BLaER1 treated with 17β-estradiol and CSF1 and Interleukin-3, amounts not matched to agents 10 nM and 100 nM (cell line): ENCODE data around the gene HSPA9.

Experiments used
- H3K27ac ChIP-seq, 11 experiments: shearing (Covaris generic); formaldehyde crosslinking; 2 replicates each; pipeline ENCODE4 v1.8.1; 2022
- H3K27me3 ChIP-seq, 11 experiments: shearing (Covaris generic); formaldehyde crosslinking; 2 replicates each; pipeline ENCODE4 v1.8.1; 2022
- H3K36me3 ChIP-seq, 11 experiments: shearing (Covaris generic); formaldehyde crosslinking; 2 replicates each; pipeline ENCODE4 v1.8.1; 2022
- H3K4me1 ChIP-seq, 10 experiments: shearing (Covaris generic); formaldehyde crosslinking; 2 replicates each; pipeline ENCODE4 v1.8.1; 2022
- H3K4me2 ChIP-seq, 11 experiments: shearing (Covaris generic); formaldehyde crosslinking; 2 replicates each; pipeline ENCODE4 v1.8.1; 2022
- H3K4me3 ChIP-seq, 10 experiments: shearing (Covaris generic); formaldehyde crosslinking; 2 replicates each; pipeline ENCODE4 v1.8.1; 2022
- H3K9ac ChIP-seq, 11 experiments: shearing (Covaris generic); formaldehyde crosslinking; 2 replicates each; pipeline ENCODE4 v1.8.1; 2022
- H3K9me3 ChIP-seq, 11 experiments: shearing (Covaris generic); formaldehyde crosslinking; replicated peaks in 1 of 11; 2 replicates each; pipeline ENCODE4 v1.8.1; 2022
- H4K20me1 ChIP-seq, 11 experiments: shearing (Covaris generic); formaldehyde crosslinking; 2 replicates each; pipeline ENCODE4 v1.8.1; 2022
- Cebpa-rat ChIP-seq, 11 experiments: shearing (Covaris generic); IDR thresholded peaks; 2 replicates each; pipeline ENCODE4 v1.8.1; 2022

Gene HSPA9

GRCh38 chr5:138600446-138600845 is 25.2 kb upstream of the HSPA9 start:
- Histone ChIP-seq H3K36me3 (no peaks in the 10 kb centered on the region), H4K20me1 (peaks cover 0 to 8% (median 0%) of the 10 kb centered on the region in 11 experiments; a peak in 2 of 22 replicates), H3K9me3 (no peaks in the 10 kb centered on the region), H3K4me3 (no peak overlapping the region), H3K27me3 (no peaks in the 10 kb centered on the region), H3K4me2 (no peak overlapping the region), H3K9ac (no peak overlapping the region), H3K4me1 (peaks cover 45 to 67% (median 55%) of the 10 kb centered on the region in 10 experiments), H3K27ac (no peak overlapping the region)
- TF ChIP-seq Cebpa-rat (IDR thresholded peaks at IDR 0.05), result no peak

DNA sequence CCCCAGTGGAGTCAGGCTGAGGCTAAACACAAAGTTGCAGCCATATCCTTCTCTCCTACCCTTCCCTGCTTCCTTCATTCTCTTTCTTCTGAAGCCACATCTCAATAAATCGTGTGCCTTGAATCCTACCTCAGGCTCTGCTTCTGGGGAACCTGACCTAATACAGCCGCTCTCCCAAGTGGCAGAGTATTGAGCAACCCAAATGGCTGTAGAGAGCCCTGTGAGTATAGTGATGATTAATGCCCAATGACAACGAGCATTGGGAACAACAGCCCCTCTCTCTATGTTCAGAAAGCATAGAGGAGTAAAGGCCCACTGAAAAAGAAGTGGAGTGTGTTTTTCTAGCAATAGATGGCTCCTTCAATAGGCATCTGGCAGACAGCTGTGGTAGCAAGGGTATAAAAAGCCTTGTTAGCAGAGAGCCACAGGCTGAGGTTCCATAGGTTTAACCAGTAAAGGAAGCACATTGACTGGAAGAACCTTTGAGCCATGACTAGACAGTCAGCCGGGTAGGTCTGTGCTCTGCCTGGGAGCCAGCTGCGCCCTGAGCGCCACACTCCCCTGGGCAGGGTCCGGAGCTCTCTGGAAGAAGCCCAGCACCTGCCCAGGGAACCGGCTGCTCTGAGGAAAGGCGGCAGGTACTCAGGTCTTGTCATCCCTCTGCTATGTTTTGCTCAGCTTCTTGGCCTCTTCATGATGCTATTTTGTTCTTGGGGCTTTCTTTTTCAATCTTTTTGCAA is 22.6 kb upstream of the HSPA9 start:
- TF ChIP-seq Cebpa-rat (IDR thresholded peaks at IDR 0.05), result no peak
- no peaks in the 10 kb centered on the region for H3K9me3 ChIP-seq
- peak overlapping the region in 9 of 11 experiments; percentile 11 to 75 (median 69); a peak in 18 of 22 replicates for H3K4me2 ChIP-seq
- no peak overlapping the region for H3K4me3 ChIP-seq
- H3K27ac ChIP-seq, result 0 out of 22 replicates have a peak overlapping the region, but pooled peaks of 1 of the 11 experiments have one; percentile 9
- no peaks in the 10 kb centered on the region for H3K27me3 ChIP-seq
- H4K20me1 ChIP-seq, result peaks cover 0 to 8% (median 0%) of the 10 kb centered on the region in 11 experiments; a peak in 1 of 22 replicates
- no peak overlapping the region for H3K9ac ChIP-seq
- H3K36me3 ChIP-seq, result no peaks in the 10 kb centered on the region
- H3K4me1 ChIP-seq, result peaks cover 19 to 51% (median 41%) of the 10 kb centered on the region in 10 experiments

DNA sequence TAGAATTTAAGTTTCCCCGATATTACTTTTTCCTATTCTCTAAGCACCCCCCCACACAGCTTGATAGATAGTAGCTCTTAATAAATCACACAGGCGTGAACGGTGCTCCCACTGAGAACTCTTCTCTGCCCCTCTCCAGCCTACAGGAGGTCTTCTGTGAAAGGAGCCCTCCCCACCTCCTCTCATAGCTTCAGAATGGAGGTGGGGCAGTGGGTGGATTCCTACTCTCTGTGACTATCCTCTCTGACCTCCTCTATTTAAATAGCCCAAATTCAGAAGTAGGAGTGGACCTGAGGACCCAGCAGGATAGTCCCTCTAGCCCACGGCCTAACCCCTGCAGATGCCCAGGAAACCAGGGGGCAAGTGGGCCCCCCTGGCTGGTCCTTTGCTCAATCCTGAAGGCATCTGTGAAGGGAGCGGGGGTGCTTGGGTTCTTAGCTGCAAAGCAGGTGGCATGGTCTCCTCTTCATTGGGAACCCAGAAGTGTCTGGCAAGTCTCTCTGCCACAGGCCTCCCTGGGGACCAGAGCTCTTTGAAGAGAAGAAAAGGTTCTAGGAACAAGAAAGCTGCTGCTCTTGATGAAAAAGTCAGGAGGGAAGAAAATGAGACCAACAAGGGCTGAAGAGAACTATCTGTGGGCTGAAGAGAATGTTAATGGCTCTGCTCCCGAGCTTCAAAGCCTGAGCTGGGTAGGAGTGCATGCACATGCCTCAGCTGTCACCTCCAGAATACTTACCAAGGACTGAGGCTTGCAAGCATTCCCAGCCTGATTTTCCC is 21.1 kb upstream of the HSPA9 start:
- Histone ChIP-seq H3K4me3 (no peak overlapping the region), H3K27ac (no peak overlapping the region), H3K36me3 (no peaks in the 10 kb centered on the region), H3K9me3 (no peaks in the 10 kb centered on the region), H3K4me2 (peak overlapping the region in 10 of 11 experiments; percentile 11 to 75 (median 68); a peak in 19 of 22 replicates), H3K9ac (no peak overlapping the region), H3K27me3 (no peaks in the 10 kb centered on the region), H3K4me1 (peaks cover 4 to 35% (median 31%) of the 10 kb centered on the region in 10 experiments), H4K20me1 (peaks cover 0 to 8% (median 0%) of the 10 kb centered on the region in 11 experiments; a peak in 1 of 22 replicates)
- no peak for TF ChIP-seq Cebpa-rat (IDR thresholded peaks at IDR 0.05)

DNA sequence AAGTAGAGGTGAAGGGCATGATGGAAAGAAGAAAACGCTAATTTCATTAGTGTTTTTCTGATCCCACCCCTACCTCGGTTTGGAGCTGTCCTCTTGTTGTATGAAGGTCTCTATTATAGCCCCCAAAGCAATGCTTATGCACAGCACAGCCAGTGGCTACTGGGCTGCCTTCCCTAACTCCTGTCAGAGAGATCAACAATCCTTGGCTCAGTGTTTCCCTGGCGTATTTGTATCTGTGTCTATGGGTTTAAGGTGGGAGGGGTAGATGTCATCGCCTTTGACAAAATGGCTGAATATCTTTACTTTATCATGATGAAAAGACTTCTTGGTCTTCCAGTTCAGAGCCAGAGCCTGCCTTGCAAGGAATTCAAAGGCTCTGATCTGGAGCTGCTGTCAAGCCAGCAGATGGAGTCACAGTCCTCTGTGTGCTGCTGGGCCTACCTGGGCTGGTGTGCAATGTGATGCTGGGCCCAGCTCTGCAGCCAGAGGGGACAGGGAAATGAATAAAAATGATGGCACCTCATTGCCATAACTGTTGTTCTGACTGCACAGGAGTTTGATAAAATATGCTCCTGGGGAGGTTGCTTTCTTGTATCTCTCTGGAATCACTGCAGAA is 20.1 kb upstream of the HSPA9 start:
- no peaks in the 10 kb centered on the region for H3K27me3 ChIP-seq
- no peak overlapping the region for H3K27ac ChIP-seq
- H3K9me3 ChIP-seq, result no peaks in the 10 kb centered on the region
- H3K4me2 ChIP-seq, result peak overlapping the region in 3 of 11 experiments; percentile 10 to 75 (median 69); a peak in 5 of 22 replicates
- H3K36me3 ChIP-seq, result no peaks in the 10 kb centered on the region
- no peak for TF ChIP-seq Cebpa-rat (IDR thresholded peaks at IDR 0.05)
- H3K4me3 ChIP-seq, result no peak overlapping the region
- H3K9ac ChIP-seq, result no peak overlapping the region
- peaks cover 0 to 35% (median 31%) of the 10 kb centered on the region in 10 experiments; a peak in 16 of 20 replicates for H3K4me1 ChIP-seq
- H4K20me1 ChIP-seq, result peaks cover 0 to 8% (median 0%) of the 10 kb centered on the region in 11 experiments; a peak in 1 of 22 replicates

DNA sequence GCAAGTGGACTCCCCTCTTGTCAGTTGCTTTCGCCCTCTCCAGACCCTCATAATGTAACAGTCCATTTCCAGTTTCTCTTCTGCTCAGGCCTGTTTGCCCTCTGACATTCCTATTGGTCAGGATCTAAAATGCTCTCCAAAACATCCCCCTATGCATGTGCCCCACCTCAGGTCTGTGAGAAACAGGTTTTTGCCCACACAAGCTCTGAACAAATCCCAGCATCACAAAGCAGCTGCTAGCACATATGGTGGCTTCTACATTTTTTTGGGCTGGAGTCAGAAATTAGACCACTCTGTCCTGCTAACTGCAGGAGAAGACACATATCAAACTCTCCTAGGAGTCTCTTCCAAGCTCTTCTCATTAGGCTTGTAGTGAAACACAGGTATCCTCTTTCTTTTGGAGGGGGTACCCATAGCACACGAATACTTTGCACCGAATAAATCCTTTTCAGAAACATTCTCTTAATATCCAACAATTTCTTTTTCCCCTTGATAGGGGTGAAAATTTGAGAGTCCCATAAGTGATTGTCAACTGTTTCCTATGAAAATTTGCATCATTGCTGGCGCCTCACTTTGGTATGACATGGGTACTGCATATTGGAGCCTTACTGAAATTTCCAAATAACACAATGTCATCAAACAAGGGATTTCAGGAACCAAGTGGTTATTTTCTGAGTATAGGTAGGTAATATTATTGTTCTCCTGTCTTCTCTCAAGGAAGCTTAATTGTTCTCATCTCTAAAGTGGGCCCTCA is 19.3 kb upstream of the HSPA9 start:
- Histone ChIP-seq H3K4me3 (no peak overlapping the region), H3K36me3 (no peaks in the 10 kb centered on the region), H3K9ac (no peak overlapping the region), H3K27ac (no peak overlapping the region), H3K9me3 (no peaks in the 10 kb centered on the region), H4K20me1 (peaks cover 0 to 8% (median 0%) of the 10 kb centered on the region in 11 experiments; a peak in 1 of 22 replicates), H3K4me1 (peaks cover 0 to 35% (median 31%) of the 10 kb centered on the region in 10 experiments; a peak in 16 of 20 replicates), H3K27me3 (no peaks in the 10 kb centered on the region), H3K4me2 (peak overlapping the region in 1 of 11 experiments; percentile 13; a peak in 2 of 22 replicates)
- TF ChIP-seq Cebpa-rat (IDR thresholded peaks at IDR 0.05), result no peak

- no peaks in the 10 kb centered on the region for H3K27me3 ChIP-seq
- no peaks in the 10 kb centered on the region for H4K20me1 ChIP-seq
- no peak overlapping the region for H3K9ac ChIP-seq
- no peaks in the 10 kb centered on the region for H3K9me3 ChIP-seq
- H3K4me2 ChIP-seq, result no peak overlapping the region
- TF ChIP-seq Cebpa-rat (IDR thresholded peaks at IDR 0.05), result no peak
- H3K27ac ChIP-seq, result no peak overlapping the region
- no peaks in the 10 kb centered on the region for H3K4me1 ChIP-seq
- H3K4me3 ChIP-seq, result no peak overlapping the region
- H3K36me3 ChIP-seq, result no peaks in the 10 kb centered on the region
Observed at GRCh38 chr5:138588013-138588788, 13.0 kb upstream of the HSPA9 start.

DNA sequence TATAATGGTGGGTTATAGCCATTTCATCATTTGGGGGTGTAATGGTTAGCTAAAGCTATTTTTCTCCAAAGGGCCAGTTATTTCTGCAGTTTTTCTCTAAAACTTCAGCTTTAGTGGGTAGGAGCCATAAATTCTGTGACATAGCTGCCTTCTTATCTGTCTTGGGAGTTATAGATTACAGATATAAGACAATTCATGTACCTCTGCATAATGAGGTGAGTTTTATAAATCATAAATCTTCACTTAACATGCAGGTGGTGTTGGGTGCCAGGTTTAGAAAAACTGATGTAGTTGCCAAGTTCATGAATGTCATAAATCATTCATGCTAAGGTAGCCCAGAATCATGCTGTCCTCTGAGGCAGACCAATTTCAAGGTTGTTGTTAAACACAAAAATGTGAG is 10.0 kb upstream of the HSPA9 start:
- H3K27me3 ChIP-seq, result no peaks in the 10 kb centered on the region
- no peaks in the 10 kb centered on the region for H4K20me1 ChIP-seq
- no peaks in the 10 kb centered on the region for H3K4me1 ChIP-seq
- no peaks in the 10 kb centered on the region for H3K36me3 ChIP-seq
- H3K4me3 ChIP-seq, result no peak overlapping the region
- H3K9ac ChIP-seq, result no peak overlapping the region
- H3K9me3 ChIP-seq, result no peaks in the 10 kb centered on the region
- H3K27ac ChIP-seq, result no peak overlapping the region
- no peak overlapping the region for H3K4me2 ChIP-seq
- no peak for TF ChIP-seq Cebpa-rat (IDR thresholded peaks at IDR 0.05)

GRCh38 chr5:138583984-138584637 is 8.9 kb upstream of the HSPA9 start:
- Histone ChIP-seq H3K27ac (no peak overlapping the region), H4K20me1 (no peaks in the 10 kb centered on the region), H3K4me1 (no peaks in the 10 kb centered on the region), H3K4me3 (no peak overlapping the region), H3K9me3 (no peaks in the 10 kb centered on the region), H3K9ac (no peak overlapping the region), H3K27me3 (no peaks in the 10 kb centered on the region), H3K36me3 (no peaks in the 10 kb centered on the region), H3K4me2 (no peak overlapping the region)
- no peak for TF ChIP-seq Cebpa-rat (IDR thresholded peaks at IDR 0.05)
